GM19043 (cell line): ENCODE results near the gene ANKRD17.
"Not testable (repeated sequence)": the region's sequence is repeated elsewhere in the genome, so short reads cannot be mapped to it uniquely, and the experiment has no call there.

Source experiments
- ATAC-seq: cut with Tn5 transposase; IDR thresholded peaks from one replicate; pipeline ENCODE4 v1.9.1; 2021; ENCODE audit warnings: low read depth; ENCODE audit not compliant: unreplicated experiment

The ANKRD17 gene

GRCh38 chr4:73208376-73208775 is 50.2 kb downstream of the ANKRD17 start:
- ATAC-seq = no peak

- ATAC-seq = no peak
These were observed 52.4 kb downstream of the ANKRD17 start for GRCh38 chr4:73206236-73206635.

GRCh38 chr4:73205482-73205881 is 53.1 kb downstream of the ANKRD17 start:
- no peak for ATAC-seq

GRCh38 chr4:73203976-73204375 is 54.6 kb downstream of the ANKRD17 start:
- ATAC-seq = not testable (repeated sequence)

- ATAC-seq = no peak
These were observed 61.4 kb downstream of the ANKRD17 start for GRCh38 chr4:73197220-73197619.

GRCh38 chr4:73194064-73194463 is 64.5 kb downstream of the ANKRD17 start:
- ATAC-seq = no peak

- no peak for ATAC-seq
These were observed 64.9 kb downstream of the ANKRD17 start for GRCh38 chr4:73193659-73194058.

GRCh38 chr4:73193155-73193554 is 65.4 kb downstream of the ANKRD17 start:
- ATAC-seq = peak; percentile 70

GRCh38 chr4:73189274-73189810 is 69.3 kb downstream of the ANKRD17 start:
- no peak for ATAC-seq

- ATAC-seq = no peak
These were observed 71.3 kb downstream of the ANKRD17 start for GRCh38 chr4:73187325-73187724.

GRCh38 chr4:73185903-73186302 is 72.7 kb downstream of the ANKRD17 start:
- ATAC-seq = no peak

- ATAC-seq = peak; percentile 50
These were observed 77.4 kb downstream of the ANKRD17 start for GRCh38 chr4:73181231-73181630.

GRCh38 chr4:73178389-73178788 is 80.2 kb downstream of the ANKRD17 start:
- no peak for ATAC-seq

GRCh38 chr4:73172161-73172560 is 86.4 kb downstream of the ANKRD17 start:
- no peak for ATAC-seq

GRCh38 chr4:73170518-73171198 is 87.9 kb downstream of the ANKRD17 start:
- no peak for ATAC-seq

- no peak for ATAC-seq
These were observed 92.4 kb downstream of the ANKRD17 start for GRCh38 chr4:73166212-73166611.

- ATAC-seq = no peak
These were observed 96.9 kb downstream of the ANKRD17 start for GRCh38 chr4:73161527-73162185.

- ATAC-seq = no peak
These were observed 102.2 kb downstream of the ANKRD17 start for GRCh38 chr4:73156394-73156793.

- no peak for ATAC-seq
These were observed 105.7 kb downstream of the ANKRD17 start for GRCh38 chr4:73152893-73153292.

- no peak for ATAC-seq
These were observed 115.5 kb downstream of the ANKRD17 start for GRCh38 chr4:73142995-73143547.

- no peak for ATAC-seq
These were observed 118.6 kb downstream of the ANKRD17 start for GRCh38 chr4:73139991-73140390.

- ATAC-seq = no peak
These were observed 119.4 kb downstream of the ANKRD17 start for GRCh38 chr4:73139245-73139644.
